Lung (tissue), 12 donors: ENCODE data around the gene SPOCD1. TPM values are rescaled to one million over a fixed set of nuclear protein-coding genes. Genes with fewer than 3 reads are reported as not detected.

Experiments
- ATAC-seq: fragments of 200-7000 bp; cut with Tn5 transposase; one replicate; pipeline ENCODE4 v1.9.1; 2020; ENCODE audit warnings: moderate number of reproducible peaks; ENCODE audit not compliant: insufficient read depth, low FRiP score
- DNase-seq, 3 donors: peaks; one replicate each; pipeline ENCODE4 v3.0.0-alpha.2; 2013 to 2017
- H3K27ac ChIP-seq, 2 donors: one replicate each; pipeline ENCODE4 v1.5.1; 2013; ENCODE audit warnings: mild to moderate bottlenecking in 2 of 2, moderate library complexity in 2 of 2, control low read depth in 1 of 2, inconsistent platforms in 1 of 2, low read depth in 1 of 2, low read length in 1 of 2
- H3K27me3 ChIP-seq, 3 donors: one replicate each; pipeline ENCODE4 v1.5.1; 2013; ENCODE audit warnings: low read length in 2 of 3; ENCODE audit not compliant: control insufficient read depth in 3 of 3, insufficient read depth in 3 of 3
- H3K36me3 ChIP-seq, 4 donors: one replicate each; pipeline ENCODE4 v1.5.1; 2013; ENCODE audit warnings: low read length in 4 of 4, mild to moderate bottlenecking in 1 of 4, moderate library complexity in 1 of 4; ENCODE audit not compliant: control insufficient read depth in 4 of 4, insufficient read depth in 4 of 4
- H3K4me1 ChIP-seq, 5 donors: one replicate each; pipeline ENCODE4 v1.5.1; 2013; ENCODE audit warnings: low read length in 5 of 5, mild to moderate bottlenecking in 2 of 5, moderate library complexity in 1 of 5; ENCODE audit not compliant: control insufficient read depth in 5 of 5, insufficient read depth in 5 of 5
- H3K4me3 ChIP-seq: one replicate; pipeline ENCODE4 v1.5.1; 2013; ENCODE audit warnings: mild to moderate bottlenecking, control low read depth, moderate library complexity
- H3K9ac ChIP-seq, 2 donors: one replicate each; pipeline ENCODE4 v1.5.1; 2013; ENCODE audit warnings: low read length in 2 of 2, control low read depth in 1 of 2; ENCODE audit not compliant: insufficient read depth in 1 of 2
- H3K9me3 ChIP-seq, 4 donors: one replicate each; pipeline ENCODE4 v1.5.1; 2013; ENCODE audit warnings: low read length in 3 of 4, mild to moderate bottlenecking in 1 of 4, moderate library complexity in 1 of 4; ENCODE audit not compliant: control insufficient read depth in 4 of 4, insufficient read depth in 3 of 4
- WGBS, 2 donors: extraction: QIAGEN DNeasy Blood & Tissue Kit; methylation state at CpG; one replicate each; pipeline ENCODE4 v1.1.7; 2013; 5-methylcytosine and 5-hydroxymethylcytosine counted together
- polyA plus RNA-seq, 2 donors: library from polyadenylated mRNA; stranded (reverse); fragments of 200-250 nt; gene quantifications; one replicate each; pipeline ENCODE4 v1.2.1, GENCODE V29; 2013
- total RNA-seq, 2 donors: library from RNA; depleted of rRNA in 1 of 2; stranded (reverse); fragments of >200 nt in 1 of 2; gene quantifications; one replicate each; pipeline ENCODE4 v1.2.1, GENCODE V29; 2014 to 2021
- TF ChIP-seq, protein P1 (sequence below): IDR thresholded peaks from 2 replicates; pipeline ENCODE4 v1.5.1; 2012; ENCODE audit warnings: mild to moderate bottlenecking; ENCODE audit errors: control extremely low read depth, extremely low read depth
- donor health status: control.
- donor health status: control.
- donor health status: Bipolar disorder and iron deficiency.
- donor health status: healthy.
- donor health status: DM: yes; HTN: yes; CAD: no.

SPOCD1 gene
- total and polyA plus RNA-seq, 4 donors: 0.51 to 15.7 (median 8.4) TPM

DNA sequence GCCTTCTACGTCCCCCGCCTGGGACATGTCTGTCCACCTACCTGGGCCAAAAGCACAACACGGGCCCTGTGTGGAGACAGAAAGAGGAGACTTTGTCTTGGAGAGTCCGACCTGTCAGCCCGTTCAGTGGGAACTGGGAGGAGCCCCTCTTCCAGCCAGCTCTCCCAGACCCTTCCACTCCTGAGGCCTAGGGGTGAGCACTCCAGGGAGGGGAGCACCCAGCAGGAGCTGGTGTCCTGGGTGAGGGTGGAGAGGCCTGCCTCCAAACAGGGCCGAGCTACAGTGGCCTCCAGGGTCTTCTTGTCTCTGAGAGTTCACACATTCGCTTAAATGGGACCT, 546 bp downstream of the SPOCD1 start:
- no peak for DNase-seq
- Histone ChIP-seq H3K27me3 (no peaks in the 10 kb centered on the region), H3K36me3 (no peaks in the 10 kb centered on the region), H3K9ac (no peak overlapping the region), H3K4me3 (no peak overlapping the region), H3K4me1 (peaks cover 0 to 7% (median 0%) of the 10 kb centered on the region in 5 donors), H3K9me3 (no peaks in the 10 kb centered on the region), H3K27ac (no peak overlapping the region)
- ATAC-seq: no peak
- TF ChIP-seq, protein P1, sequence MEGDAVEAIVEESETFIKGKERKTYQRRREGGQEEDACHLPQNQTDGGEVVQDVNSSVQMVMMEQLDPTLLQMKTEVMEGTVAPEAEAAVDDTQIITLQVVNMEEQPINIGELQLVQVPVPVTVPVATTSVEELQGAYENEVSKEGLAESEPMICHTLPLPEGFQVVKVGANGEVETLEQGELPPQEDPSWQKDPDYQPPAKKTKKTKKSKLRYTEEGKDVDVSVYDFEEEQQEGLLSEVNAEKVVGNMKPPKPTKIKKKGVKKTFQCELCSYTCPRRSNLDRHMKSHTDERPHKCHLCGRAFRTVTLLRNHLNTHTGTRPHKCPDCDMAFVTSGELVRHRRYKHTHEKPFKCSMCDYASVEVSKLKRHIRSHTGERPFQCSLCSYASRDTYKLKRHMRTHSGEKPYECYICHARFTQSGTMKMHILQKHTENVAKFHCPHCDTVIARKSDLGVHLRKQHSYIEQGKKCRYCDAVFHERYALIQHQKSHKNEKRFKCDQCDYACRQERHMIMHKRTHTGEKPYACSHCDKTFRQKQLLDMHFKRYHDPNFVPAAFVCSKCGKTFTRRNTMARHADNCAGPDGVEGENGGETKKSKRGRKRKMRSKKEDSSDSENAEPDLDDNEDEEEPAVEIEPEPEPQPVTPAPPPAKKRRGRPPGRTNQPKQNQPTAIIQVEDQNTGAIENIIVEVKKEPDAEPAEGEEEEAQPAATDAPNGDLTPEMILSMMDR: no peak
- WGBS, 2 donors: 95 to 96% methylated on average over 7 of the region's 7 CpGs

DNA sequence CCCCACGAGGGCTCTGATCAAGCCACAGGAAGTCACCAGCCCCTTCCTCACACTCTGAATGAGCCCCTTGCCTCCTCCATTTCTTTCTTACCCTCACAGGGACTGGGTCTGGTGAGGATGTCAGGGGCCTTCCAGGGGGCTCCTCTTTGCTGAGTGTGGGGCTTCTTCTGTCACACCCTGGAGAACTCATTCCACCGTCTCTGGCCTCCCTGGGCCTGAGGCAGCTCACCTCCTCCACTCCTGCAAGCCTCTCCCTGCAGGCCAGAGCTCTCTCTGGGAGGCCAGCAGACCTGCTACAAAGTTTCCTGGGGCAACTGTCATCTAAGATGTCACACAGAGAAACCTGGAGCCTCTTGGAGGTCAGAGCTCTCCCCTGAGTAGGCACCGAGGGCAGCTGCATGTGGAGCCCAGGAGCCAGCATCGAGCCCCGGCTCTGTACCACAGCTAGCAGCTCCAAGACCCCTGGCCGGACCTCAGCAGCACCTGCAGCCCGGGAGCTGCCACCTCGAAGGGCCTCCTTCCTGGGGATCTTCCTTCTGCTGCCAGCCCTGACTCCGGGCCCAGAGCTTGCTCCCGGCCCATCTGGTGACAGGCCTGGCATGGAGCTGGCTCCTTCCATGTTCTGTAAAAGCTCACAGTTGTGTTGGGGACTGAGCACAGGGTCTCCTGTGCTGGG, 1.1 kb downstream of the SPOCD1 start:
- H3K4me3 ChIP-seq: no peak overlapping the region
- TF ChIP-seq, protein P1: no peak
- no peaks in the 10 kb centered on the region for H3K36me3 ChIP-seq
- H3K4me1 ChIP-seq: peaks cover 0 to 7% (median 0%) of the 10 kb centered on the region in 5 donors
- no peak overlapping the region for H3K27ac ChIP-seq
- H3K27me3 ChIP-seq: no peaks in the 10 kb centered on the region
- no peaks in the 10 kb centered on the region for H3K9me3 ChIP-seq
- ATAC-seq (no peak), DNase-seq (no peak)
- H3K9ac ChIP-seq: no peak overlapping the region
- 85 to 88% methylated on average over 10 of the region's 10 CpGs for WGBS, 2 donors

DNA sequence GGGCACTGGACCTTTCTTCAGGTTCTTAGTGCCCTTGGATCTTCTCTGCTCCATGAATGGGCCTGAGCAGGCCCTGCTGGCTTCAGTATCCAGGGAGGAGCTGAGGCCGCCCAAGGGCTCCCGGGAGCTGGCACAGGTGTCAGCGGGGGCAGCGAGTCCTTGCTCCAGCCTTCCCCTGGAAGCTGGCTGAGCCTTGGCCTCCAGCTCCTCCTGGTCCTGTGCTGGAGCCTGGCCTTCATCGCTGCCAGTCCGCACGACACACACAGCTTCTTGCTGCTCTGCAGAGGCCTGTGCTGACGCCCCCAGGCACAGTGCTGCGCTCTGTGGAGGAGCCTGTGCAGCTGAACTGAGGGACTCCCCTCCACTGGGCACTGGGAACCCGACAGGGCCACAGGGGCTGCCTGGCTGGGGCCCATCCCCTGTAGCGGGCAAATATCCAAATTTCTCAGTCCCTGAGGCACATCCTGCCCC, 1.7 kb downstream of the SPOCD1 start:
- DNase-seq: no peak
- TF ChIP-seq, protein P1: no peak
- Histone ChIP-seq H3K4me1 (peaks cover 0 to 7% (median 0%) of the 10 kb centered on the region in 5 donors), H3K4me3 (no peak overlapping the region), H3K9ac (no peak overlapping the region), H3K36me3 (no peaks in the 10 kb centered on the region), H3K27me3 (no peaks in the 10 kb centered on the region), H3K9me3 (no peaks in the 10 kb centered on the region), H3K27ac (no peak overlapping the region)
- no peak for ATAC-seq
- 88 to 94% methylated on average over 10 to 11 of the region's 11 CpGs for WGBS, 2 donors
